Activated naive CD8-positive, alpha-beta T cell treated with anti-CD3 and anti-CD28 coated beads, Interleukin-2, amount 10 ng/mL, durations not matched to agents 7 days and 5 days (primary cell): Measurements from ENCODE around the gene DYSF. TPM values are rescaled to one million over a fixed set of nuclear protein-coding genes. Genes with fewer than 3 reads are reported as not detected.

Experiments used
- ATAC-seq: fragments of 150-1000 bp; cut with Tn5 transposase; one replicate; pipeline ENCODE4 v1.10.0; 2021; ENCODE audit warnings: low read depth, moderate library complexity
- POLR2A ChIA-PET: fragments of 350-600 bp; sonication (Branson Sonifier 250); formaldehyde crosslinking; loops from one replicate; lab custom pipeline; 2021; ENCODE audit warnings: antibody characterized with exemption; lab: Charles Lee
- DNase-seq: peaks from one replicate; pipeline ENCODE4 v3.0.0; 2021
- H3K27ac Mint-ChIP-seq: one replicate; pipeline ENCODE4 v1.8.0; 2022; ENCODE audit warnings: mild to moderate bottlenecking, mixed read lengths
- H3K27me3 Mint-ChIP-seq: one replicate; pipeline ENCODE4 v1.8.0; 2022; ENCODE audit warnings: mild to moderate bottlenecking, moderate library complexity, mixed read lengths
- H3K36me3 Mint-ChIP-seq: one replicate; pipeline ENCODE4 v1.8.0; 2021; ENCODE audit warnings: mild to moderate bottlenecking, mixed read lengths
- H3K4me1 Mint-ChIP-seq: one replicate; pipeline ENCODE4 v1.8.0; 2021; ENCODE audit warnings: mixed read lengths
- H3K4me3 Mint-ChIP-seq: one replicate; pipeline ENCODE4 v1.8.0; 2022; ENCODE audit warnings: mild to moderate bottlenecking, moderate library complexity, mixed read lengths
- H3K9me3 Mint-ChIP-seq: one replicate; pipeline ENCODE4 v1.8.0; 2021; ENCODE audit warnings: mixed read lengths
- total RNA-seq, 2 experiments: library from RNA; stranded (reverse); gene quantifications; one replicate each; pipeline ENCODE4 v1.2.3, GENCODE V29; 2021

The DYSF gene
- total RNA-seq, 2 experiments from 2014 or later = 6.3 to 6.7 TPM

DNA sequence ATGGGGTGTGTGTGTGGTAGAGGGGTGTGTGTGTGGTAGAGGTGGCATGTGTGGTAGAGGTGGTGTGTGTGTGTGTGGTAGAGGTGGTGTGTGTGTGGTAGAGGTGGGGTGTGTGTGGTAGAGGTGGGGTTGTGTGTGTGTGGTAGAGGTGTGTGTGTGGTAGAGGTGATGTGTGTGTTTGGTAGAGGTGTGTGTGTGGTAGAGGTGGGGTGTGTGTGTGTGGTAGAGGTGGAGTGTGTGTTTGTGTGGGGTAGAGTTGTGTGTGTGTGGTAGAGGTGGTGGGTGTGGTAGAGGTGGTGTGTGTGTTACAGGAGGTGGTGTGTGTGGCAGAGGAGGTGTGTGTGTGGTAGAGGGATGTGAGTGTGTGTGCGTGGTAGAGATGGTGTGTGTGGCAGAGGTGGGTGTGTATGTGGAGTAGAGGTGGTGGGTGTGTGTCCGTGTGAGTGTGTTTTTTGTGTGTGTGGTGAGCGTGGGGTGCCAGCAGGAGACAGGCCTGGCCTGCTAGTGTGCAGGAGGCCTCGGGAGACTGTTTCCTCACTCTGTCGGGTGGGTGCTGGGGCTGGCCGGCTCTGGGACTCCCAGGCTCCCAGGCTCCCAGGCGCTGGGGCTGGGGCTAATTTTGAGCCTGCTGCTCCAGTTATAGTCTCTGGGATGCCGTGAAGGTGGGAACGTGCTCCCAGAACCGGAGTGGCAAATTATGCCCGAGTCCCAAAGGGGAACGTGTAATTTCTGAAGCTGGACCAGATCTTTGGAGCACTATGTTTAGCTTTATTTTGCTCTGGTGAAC lies 165.2 kb downstream of the DYSF start:
- Mint-ChIP-seq H3K4me3 (no peak overlapping the region), H3K27me3 (peaks cover 7% of the 10 kb centered on the region), H3K9me3 (no peaks in the 10 kb centered on the region), H3K27ac (no peak overlapping the region), H3K36me3 (no peaks in the 10 kb centered on the region), H3K4me1 (no peaks in the 10 kb centered on the region)
- DNase-seq = no peak
- no peak for ATAC-seq
- POLR2A ChIA-PET = no interaction called here

DNA sequence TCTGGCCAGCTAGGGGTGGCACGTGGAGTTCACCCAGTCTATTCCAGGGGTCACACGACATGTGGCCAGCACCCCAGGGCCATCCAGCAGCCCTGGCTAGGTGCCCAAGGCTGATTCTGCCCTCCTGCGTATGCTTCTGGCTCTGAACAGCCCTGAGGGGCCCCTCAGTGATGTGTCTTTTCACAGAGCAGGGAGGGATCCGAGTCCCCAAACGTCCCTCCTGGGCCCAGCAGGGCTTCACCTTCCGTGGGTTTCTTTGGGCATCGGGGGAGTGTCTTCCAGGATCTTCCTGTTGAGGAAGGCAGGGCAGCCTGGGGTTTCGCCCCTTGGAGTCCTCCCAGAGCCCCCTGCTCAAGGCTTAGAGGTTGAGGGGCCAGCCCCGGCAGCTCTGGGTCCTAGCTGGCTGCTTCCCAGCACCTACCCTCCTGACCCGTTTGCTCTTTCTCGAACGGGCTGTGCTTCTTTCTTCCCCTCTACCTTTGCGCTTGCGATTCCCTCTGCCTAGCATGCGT lies 165.9 kb downstream of the DYSF start:
- H3K36me3 Mint-ChIP-seq = no peaks in the 10 kb centered on the region
- ATAC-seq = no peak
- H3K27me3 Mint-ChIP-seq = peaks cover 12% of the 10 kb centered on the region
- no peak overlapping the region for H3K4me3 Mint-ChIP-seq
- no peaks in the 10 kb centered on the region for H3K9me3 Mint-ChIP-seq
- H3K27ac Mint-ChIP-seq = no peak overlapping the region
- POLR2A ChIA-PET = no interaction called here
- H3K4me1 Mint-ChIP-seq = no peaks in the 10 kb centered on the region
- DNase-seq = no peak

DNA sequence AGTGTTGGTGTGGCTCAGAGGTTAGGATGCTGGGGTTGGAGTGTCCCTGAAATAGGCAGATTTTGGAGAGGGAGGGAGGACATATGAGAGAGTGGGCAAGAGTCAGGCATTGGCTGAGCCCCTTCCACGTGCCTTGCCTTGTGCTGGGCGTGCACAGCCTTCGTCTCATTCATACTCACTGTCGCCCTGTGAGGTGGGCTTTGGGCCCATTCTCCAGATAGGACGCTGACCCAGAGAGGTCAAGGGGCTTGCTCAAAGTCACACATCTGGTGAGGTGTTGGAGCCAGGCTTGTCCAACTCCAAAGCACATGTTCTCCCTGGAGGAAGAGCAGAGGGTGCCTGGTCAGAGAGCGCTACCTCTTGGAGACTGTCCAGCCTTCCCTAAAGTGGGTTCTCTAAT lies 166.8 kb downstream of the DYSF start:
- no peaks in the 10 kb centered on the region for H3K4me1 Mint-ChIP-seq
- no peaks in the 10 kb centered on the region for H3K9me3 Mint-ChIP-seq
- peaks cover 16% of the 10 kb centered on the region for H3K27me3 Mint-ChIP-seq
- POLR2A ChIA-PET = no interaction called here
- H3K4me3 Mint-ChIP-seq = no peak overlapping the region
- no peaks in the 10 kb centered on the region for H3K36me3 Mint-ChIP-seq
- ATAC-seq (no peak), DNase-seq (no peak)
- no peak overlapping the region for H3K27ac Mint-ChIP-seq

DNA sequence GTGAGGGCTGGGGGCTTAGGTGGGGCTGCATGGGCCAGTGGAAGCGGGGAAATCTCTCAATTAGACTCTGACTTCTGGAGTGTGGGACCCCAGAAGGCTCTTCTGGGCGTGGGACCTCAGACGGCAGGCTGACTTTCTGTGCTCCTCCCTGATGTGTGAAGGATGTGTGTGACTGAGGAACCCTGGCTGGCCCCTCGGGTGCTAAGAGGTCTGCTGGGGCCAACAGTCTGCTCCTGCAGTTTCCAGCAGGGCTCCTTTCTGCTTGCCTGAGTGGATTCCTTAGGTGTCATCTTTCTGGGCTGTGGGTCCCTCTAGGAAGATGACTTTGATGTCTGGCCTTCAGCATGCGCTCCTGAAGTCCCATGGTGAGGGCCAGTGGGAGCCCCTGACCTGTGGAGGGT lies 167.5 kb downstream of the DYSF start:
- DNase-seq (no peak), ATAC-seq (no peak)
- no peaks in the 10 kb centered on the region for H3K9me3 Mint-ChIP-seq
- peaks cover 19% of the 10 kb centered on the region for H3K27me3 Mint-ChIP-seq
- no peaks in the 10 kb centered on the region for H3K36me3 Mint-ChIP-seq
- no peaks in the 10 kb centered on the region for H3K4me1 Mint-ChIP-seq
- H3K27ac Mint-ChIP-seq = no peak overlapping the region
- no peak overlapping the region for H3K4me3 Mint-ChIP-seq
- POLR2A ChIA-PET = no interaction called here

DNA sequence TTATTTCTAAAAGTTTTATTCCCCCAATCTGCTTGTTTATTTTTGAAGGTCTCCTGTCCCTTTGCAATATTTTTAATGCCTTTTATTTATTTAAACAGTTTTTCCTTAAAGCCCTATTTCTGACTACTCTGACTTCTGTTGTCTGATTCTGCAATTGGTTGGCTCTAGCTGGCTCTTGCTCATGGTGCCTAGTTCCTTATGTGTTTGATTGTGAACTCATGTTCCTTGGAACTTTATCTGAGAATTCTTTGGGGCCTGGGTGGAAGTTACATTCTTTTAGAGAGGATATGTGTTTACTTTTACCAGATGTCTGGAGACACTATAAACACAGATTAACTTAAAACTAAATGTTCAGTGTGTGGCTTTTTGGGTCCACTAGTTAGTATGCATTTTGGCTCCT lies 175.9 kb downstream of the DYSF start:
- DNase-seq = no peak
- Mint-ChIP-seq H3K4me3 (no peak overlapping the region), H3K36me3 (no peaks in the 10 kb centered on the region), H3K9me3 (no peaks in the 10 kb centered on the region), H3K27ac (no peak overlapping the region), H3K4me1 (no peaks in the 10 kb centered on the region), H3K27me3 (peaks cover 27% of the 10 kb centered on the region)
- no peak for ATAC-seq
- POLR2A ChIA-PET = no interaction called here

DNA sequence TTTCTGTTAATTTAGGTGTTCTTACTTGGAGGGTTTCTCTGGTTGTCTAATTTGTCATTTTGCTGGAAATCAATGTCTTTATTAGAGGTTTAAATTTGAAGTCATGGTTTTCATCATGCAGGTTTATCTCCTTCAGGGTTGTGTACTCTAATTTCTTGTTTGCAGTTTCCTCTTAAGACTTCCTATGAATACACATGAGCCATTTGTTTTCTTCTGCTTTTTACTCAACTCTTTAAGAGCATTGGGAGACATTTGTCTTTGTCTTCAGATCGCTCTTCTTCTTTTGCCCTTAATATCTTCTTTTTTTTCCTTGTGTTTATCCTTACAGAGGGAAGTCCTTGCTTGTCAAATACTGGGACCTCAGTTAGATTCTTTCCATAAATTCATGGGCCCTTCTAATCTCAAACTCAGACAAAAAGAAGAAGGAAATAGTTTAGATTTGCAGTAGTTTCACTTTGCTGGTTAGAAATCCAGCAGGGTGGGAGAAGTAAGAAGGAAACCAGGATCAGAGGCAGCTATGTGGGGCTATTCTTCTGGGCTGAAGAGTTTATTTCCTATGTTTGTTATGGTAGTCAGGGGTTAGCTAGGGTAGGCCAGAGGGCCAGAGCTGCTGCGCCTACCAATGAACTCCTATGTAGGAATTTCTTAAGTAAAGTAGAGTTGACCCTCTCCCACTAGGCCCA lies 176.6 kb downstream of the DYSF start:
- POLR2A ChIA-PET = no interaction called here
- Mint-ChIP-seq H3K9me3 (no peaks in the 10 kb centered on the region), H3K36me3 (no peaks in the 10 kb centered on the region), H3K4me1 (no peaks in the 10 kb centered on the region), H3K27ac (no peak overlapping the region), H3K4me3 (no peak overlapping the region), H3K27me3 (peaks cover 24% of the 10 kb centered on the region)
- no peak for DNase-seq
- no peak for ATAC-seq

DNA sequence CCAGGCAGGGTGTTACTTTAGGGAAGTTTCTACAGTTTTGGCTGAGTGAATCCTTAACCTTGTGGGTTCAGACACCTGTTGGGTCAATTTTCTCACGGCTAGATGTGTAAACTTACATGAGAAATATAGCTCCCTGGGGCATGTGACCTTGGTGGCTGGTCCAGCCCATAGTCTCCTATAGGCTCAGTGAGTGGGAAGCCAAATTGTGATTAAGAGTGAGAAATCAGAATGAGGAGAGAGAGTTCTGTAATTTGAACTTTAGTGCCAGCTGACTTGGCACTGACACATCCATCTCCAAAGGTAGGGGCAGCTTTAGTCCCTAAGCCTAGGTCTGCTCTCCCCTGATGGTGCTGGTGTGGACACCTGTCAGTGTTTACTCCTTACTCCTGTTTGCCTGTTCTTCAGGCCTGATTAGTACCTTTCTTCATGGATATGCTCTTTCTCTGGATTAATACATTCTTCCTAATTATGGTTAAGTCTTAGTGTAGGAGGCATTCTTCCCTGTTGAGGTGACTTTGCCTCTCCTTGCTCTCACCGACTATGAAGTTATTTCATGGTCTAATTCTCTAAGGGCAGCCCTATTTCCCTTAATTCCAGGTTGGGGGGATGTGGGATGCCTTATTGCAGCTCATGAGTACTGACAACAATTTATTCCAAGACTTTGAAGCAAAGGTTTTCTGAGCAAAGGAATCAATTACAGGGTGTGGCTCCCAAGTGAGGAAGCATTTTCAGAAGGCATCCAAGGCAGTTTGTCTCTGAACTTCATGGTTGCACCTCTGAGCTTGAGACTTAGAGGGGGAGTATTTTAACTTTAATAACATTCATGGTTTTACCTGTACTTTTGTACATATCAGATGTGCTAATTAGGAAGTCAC lies 177.3 kb downstream of the DYSF start:
- H3K4me3 Mint-ChIP-seq = no peak overlapping the region
- no peak for ATAC-seq
- POLR2A ChIA-PET = no interaction called here

DNA sequence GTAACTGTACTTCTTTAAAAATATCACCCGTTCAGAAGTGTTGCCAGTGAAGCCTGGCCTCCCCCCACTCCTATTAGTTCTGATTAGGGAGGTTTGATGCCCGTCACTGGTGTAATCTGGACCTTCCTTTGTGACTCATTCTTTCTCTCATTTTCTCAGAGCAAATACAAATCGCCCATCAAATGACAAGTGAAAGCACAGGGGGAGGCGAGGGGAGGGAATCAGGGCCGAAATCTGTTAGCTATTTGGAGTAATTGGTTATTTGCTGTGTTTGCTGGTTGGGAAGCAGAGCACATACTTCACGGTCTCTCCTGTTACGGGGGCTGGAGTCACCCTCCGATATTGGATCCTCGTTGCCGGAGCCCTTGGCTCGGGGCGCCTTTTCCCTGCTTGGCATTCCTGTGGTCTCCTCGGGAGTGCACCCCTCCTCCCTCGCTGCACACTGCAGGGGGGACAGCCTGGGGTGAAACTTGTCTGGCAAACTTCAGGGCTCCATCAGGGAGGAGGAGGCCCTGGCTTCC lies 178.1 kb downstream of the DYSF start:
- DNase-seq = no peak
- Mint-ChIP-seq H3K4me1 (no peaks in the 10 kb centered on the region), H3K27ac (no peak overlapping the region), H3K9me3 (no peaks in the 10 kb centered on the region), H3K27me3 (peaks cover 20% of the 10 kb centered on the region), H3K4me3 (no peak overlapping the region), H3K36me3 (no peaks in the 10 kb centered on the region)
- POLR2A ChIA-PET = no interaction called here
- no peak for ATAC-seq

More for the DNA sequence above, 177.3 kb downstream of the DYSF start:
- no peaks in the 10 kb centered on the region for H3K4me1 Mint-ChIP-seq
- no peak overlapping the region for H3K27ac Mint-ChIP-seq
- H3K27me3 Mint-ChIP-seq = peaks cover 20% of the 10 kb centered on the region
- no peaks in the 10 kb centered on the region for H3K36me3 Mint-ChIP-seq
- DNase-seq = no peak
- no peaks in the 10 kb centered on the region for H3K9me3 Mint-ChIP-seq

DNA sequence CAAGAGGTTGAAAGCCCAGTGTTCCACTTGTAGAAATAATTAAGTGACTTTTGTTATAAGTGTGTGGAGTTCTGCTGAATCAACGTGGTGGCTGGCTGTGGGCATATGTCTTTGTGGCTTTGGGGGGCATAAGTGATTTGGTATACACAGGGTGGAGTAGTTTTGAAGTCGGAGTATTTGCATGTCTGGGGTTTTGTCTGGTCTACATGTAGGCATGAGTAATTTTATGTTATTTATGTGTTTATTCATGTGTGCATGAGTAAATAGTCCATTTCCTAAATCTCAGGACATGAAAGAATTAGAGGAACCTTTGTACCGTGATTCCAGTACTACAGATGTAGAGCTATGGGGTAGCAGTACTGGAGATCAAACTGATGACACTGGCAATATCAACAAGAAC lies 179.7 kb downstream of the DYSF start:
- no peak overlapping the region for H3K27ac Mint-ChIP-seq
- DNase-seq (no peak), ATAC-seq (no peak)
- peaks cover 10% of the 10 kb centered on the region for H3K27me3 Mint-ChIP-seq
- H3K36me3 Mint-ChIP-seq = no peaks in the 10 kb centered on the region
- no peaks in the 10 kb centered on the region for H3K4me1 Mint-ChIP-seq
- no peak overlapping the region for H3K4me3 Mint-ChIP-seq
- POLR2A ChIA-PET = no interaction called here
- H3K9me3 Mint-ChIP-seq = no peaks in the 10 kb centered on the region

DNA sequence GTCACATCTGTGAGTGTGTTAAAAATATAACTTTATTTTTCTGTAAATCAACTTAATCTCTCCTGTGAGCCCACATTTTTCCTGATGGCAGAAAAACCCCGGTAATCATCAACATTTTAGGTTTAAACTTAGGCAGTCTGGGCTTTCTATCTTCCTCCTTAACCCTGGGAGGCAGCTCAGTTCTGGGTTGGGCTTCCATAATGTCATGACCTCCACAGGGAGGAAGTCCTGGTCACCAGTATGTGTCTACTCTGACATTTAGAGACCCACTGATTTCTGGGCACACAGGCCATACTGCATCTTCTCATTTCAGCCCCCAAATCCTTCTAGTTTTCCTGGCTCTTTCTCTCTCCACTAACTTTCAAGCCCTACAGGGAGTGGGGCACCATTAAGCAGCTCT lies 181.2 kb downstream of the DYSF start:
- Mint-ChIP-seq H3K9me3 (no peaks in the 10 kb centered on the region), H3K4me1 (no peaks in the 10 kb centered on the region), H3K27ac (no peak overlapping the region), H3K4me3 (no peak overlapping the region), H3K27me3 (peaks cover 5% of the 10 kb centered on the region), H3K36me3 (no peaks in the 10 kb centered on the region)
- DNase-seq (no peak), ATAC-seq (no peak)
- POLR2A ChIA-PET = no interaction called here

DNA sequence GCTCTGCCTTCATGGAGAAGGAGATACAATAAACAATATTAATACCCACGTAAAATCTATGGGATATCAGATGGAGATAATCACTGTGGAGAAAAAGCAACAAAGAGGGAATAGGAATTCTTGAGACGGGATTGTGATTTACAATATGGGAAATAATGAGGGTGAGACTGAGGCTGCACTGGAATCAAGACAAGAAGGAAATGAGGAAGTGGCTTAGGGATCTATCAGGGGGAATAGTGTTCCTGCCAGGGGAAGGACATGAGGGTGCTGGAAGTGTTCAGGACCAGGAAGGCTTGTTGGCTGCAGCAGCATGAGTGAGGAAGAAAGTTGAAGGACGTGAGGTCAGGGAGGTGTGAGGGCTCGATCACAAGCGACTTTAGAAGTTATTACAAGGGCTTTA lies 182.4 kb downstream of the DYSF start:
- Mint-ChIP-seq H3K4me3 (no peak overlapping the region), H3K27me3 (peaks cover 5% of the 10 kb centered on the region), H3K9me3 (no peaks in the 10 kb centered on the region), H3K36me3 (no peaks in the 10 kb centered on the region), H3K27ac (no peak overlapping the region), H3K4me1 (no peaks in the 10 kb centered on the region)
- ATAC-seq (no peak), DNase-seq (no peak)
- POLR2A ChIA-PET = no interaction called here

DNA sequence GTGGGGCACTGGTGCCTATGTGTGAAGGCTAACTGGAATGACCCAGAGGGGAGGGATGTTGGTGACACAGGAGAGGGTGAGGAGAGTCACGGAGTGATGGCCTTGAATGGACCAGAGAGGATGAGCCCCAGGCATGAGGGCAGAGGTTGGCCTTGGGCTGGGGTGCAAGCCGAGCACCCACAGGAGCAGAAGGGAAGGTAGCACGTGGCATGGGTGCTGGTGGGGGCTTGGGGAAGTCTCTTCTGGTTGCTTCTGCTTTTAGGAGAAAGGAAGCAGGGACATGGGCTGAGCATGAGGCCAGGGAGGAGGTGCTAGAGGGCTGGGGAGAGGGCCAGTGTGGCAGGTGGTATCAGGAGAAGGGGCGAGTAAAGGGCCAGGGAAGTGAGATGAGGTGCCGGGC lies 183.8 kb downstream of the DYSF start:
- Mint-ChIP-seq H3K27ac (no peak overlapping the region), H3K36me3 (no peaks in the 10 kb centered on the region), H3K4me3 (no peak overlapping the region), H3K27me3 (peaks cover 7% of the 10 kb centered on the region), H3K4me1 (no peaks in the 10 kb centered on the region), H3K9me3 (no peaks in the 10 kb centered on the region)
- POLR2A ChIA-PET = no interaction called here
- ATAC-seq (no peak), DNase-seq (no peak)

DNA sequence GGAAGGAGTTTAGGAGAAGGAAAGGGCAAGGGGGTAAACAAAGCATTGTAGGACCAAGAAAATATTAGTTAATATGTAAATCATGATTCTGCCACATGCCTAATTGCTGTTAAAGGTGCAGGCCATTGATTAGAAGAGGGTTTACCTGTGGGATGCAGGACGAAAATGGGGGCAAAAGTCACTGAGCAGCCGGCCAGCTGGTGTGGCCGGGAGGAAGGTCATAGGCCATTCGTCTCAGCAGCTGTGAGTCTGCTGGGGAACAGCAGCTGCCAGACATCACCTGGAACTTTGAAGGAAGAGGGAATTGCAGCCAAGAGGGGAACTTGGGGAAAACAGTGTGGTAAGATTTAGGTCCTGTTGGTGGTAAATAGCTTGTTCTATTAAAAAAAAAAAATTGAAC lies 184.4 kb downstream of the DYSF start:
- DNase-seq (no peak), ATAC-seq (no peak)
- Mint-ChIP-seq H3K4me3 (no peak overlapping the region), H3K4me1 (no peaks in the 10 kb centered on the region), H3K27me3 (peaks cover 7% of the 10 kb centered on the region), H3K9me3 (no peaks in the 10 kb centered on the region), H3K27ac (no peak overlapping the region), H3K36me3 (no peaks in the 10 kb centered on the region)
- POLR2A ChIA-PET = no interaction called here
